HG03558 (cell line): Measurements from ENCODE around the gene OPN4.

Experiments used
- ATAC-seq: cut with Tn5 transposase; IDR thresholded peaks from one replicate; pipeline ENCODE4 v1.9.1; 2021; ENCODE audit warnings: moderate number of reproducible peaks; ENCODE audit not compliant: unreplicated experiment; ENCODE audit errors: extremely low read depth

Gene OPN4

DNA sequence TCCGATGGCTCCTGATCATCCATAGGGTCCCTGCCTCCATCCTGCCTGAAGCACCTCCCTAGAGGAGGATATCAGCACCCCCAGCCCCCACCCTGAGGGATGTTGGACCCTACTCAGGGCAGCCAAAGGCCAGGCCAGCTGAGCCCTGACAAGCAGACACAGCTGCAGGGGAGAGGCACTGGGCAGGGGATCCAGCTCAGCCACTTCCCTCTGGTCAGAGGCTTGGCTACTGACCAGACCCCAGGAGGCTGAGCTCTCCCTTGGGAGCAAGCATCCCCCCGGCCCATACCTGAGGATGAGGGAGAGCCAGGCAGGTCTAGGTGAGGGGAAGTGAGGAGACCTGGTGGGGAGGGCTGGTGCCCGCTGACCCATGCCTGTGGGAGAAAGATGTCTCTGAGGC, 20.6 kb downstream of the OPN4 start:
- ATAC-seq = no peak

DNA sequence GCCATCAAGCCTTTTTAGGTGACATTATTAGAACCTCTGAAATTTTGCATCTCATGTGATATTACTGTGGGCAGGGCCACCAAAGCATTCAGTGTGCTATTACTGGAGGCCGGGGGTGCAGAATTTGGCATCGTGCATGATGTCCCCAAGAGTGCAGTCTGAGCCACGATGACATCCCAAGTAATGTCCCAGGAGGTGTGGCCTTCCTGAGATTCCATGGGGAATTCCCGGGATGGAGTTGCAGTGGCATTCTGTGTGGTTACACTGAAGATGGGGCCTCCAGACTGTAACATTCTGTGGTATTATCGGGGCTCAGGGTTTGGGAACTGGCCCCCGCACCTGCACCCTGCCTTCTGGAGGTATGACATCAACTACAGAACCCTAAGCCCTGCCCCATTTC, 23.0 kb downstream of the OPN4 start:
- ATAC-seq = no peak

DNA sequence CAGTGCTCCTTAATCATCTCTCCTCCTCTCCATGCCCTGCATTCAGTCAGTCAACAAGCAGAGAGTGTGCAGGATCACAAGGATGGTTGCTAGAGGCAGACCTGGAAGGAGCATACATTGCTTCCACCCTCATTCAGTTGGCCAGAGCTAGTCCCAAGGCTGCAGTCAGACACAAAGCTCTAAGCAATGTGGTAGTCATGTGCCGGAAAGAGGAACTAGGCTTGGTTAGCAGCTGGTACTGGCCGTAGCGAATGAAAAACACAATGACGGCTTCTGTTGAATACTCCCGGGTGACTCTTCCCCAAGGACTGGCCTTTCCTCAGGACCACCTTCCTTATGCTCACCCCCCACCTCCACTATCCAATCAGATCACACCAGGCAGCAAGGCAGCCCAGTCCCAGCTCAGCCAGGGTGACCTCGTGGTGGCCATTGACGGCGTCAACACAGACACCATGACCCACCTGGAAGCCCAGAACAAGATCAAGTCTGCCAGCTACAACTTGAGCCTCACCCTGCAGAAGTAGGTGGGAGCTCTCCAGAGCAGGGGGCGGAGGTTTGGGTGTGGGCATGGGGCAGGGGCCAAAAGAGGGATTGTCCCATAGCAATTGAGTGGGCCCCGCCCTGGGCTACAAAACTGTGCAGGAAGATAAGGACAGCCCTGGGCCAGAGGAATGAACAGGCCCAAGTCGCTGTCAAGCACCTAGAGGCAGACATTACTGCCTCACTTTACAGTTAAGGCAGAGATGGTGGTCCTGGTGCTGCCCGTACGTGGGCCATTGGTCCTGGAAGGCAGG, 24.8 kb downstream of the OPN4 start:
- ATAC-seq = no peak

DNA sequence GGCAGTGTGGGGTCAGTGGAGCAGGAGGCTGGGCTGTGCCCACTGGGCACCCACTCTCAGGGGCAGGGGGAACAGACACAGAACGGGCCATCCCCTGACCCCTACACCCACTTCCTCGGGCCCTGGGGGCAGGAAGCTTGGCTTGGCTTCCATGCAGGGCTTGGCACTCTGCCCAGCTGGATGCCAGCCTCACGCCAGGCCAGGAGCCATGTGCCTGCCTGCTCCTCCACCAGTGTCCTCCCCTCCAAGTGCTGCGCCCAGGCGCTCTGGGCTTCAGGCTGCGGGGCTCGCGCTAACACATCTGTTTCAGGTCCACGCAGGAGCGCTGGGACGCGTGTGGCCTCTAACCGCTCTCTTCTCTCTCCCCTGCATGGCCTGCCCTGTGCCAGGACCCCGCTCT, 26.7 kb downstream of the OPN4 start:
- ATAC-seq = no peak

DNA sequence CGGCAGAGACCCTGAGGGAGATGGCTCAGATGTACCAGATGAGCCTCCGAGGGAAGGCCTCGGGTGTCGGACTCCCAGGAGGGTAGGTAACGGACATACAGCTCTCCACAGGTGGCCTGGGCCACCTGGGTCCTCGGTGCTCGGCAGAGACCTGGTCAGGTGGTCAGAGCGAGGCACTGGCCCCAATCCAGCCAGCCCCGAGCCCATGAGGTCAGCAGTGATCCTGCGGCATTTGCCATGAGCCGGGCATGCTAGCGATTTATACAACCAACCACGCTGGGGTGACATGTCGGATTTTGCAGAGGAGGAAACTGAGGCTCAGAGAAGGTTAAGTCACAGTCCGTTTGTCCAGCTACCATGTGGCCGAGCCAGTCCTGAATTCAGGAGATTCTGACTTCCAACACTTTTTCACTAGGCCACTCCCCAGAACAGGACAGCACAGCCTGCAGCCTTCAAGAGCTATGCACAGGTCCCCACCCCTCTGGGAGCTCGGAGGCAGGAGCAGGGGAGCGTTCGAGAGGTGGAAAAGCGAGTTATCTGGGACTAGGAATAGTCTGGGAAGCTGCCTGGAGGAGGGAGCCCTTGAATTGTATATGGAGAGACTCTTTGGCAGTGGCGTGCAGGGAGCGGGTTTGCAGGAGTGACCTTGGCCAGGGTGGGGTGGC, 27.5 kb downstream of the OPN4 start:
- ATAC-seq = no peak

DNA sequence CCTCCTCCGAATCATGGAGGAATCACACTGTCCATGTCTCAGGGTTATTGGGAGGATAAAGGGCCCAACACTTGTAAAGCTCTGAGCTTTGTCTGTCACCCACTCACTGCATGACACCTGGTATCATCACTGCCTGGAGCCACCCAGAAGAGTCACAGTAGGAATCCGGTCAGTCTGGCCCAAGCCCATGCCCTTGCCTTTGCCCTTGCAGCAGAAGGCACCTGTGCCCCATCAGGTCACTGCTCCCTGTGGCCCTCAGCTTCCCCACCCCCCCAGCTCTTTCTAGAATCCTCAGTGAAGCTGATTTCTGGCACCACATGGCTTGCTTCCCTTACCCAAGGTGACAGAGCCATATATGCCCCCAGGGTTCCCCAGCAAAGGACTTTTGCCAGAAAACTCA, 28.3 kb downstream of the OPN4 start:
- ATAC-seq = no peak

DNA sequence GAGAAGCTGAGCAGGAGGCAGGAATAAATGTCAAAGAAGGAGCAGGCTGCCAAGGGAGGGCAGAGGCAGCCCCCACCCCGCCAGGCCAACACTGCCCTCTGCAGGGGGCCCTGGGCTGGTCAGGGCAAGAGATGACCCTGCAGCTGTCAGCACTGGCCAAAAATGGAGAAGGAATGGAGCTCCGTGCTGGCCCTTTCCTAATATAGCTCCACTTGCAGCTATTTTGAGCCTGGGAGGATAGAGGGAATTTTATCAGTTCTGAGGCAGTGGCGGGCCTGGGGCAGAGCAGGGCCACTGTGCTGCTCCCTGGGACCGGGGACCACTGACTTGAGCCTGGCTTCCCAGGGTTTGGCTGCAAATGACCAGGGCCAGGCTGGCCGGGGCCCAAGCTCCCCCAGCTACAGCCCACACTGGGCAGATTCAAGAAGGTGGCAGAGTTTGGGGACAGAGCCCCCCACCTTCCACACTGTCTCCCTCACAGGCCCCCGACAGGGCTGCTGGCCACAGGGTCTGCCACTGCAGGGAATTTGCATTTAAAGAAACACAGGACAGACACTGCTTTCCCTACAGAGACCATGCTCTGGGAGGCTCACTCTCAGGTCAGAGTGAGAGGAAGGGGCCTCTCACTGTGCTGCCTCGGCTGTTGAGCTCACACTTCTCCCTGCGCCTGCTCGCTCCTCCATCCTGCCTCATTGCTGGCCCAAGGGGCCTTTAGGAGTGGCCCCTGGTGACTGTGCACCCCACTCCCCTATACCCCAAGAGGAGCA, 30.2 kb downstream of the OPN4 start:
- ATAC-seq = no peak

DNA sequence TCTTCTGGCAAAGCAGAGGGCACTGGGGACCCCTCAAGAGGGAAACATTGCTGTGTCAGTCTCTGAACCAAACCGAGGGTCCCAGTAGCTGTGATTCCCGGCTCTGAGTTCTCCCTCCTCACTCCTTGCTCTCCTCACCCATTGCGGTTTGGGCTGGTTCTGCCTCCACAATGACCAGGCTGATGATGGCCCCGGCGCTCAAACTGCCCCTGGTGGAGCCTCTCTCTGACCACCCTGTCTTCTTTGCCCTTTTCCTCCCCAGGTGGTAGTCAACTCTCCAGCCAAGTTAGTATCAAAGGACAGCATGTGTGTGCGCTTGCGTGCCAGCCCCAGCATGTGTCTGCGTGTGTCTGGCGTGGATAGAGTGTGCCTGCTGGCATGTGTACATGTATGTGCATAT, 31.1 kb downstream of the OPN4 start:
- no peak for ATAC-seq

DNA sequence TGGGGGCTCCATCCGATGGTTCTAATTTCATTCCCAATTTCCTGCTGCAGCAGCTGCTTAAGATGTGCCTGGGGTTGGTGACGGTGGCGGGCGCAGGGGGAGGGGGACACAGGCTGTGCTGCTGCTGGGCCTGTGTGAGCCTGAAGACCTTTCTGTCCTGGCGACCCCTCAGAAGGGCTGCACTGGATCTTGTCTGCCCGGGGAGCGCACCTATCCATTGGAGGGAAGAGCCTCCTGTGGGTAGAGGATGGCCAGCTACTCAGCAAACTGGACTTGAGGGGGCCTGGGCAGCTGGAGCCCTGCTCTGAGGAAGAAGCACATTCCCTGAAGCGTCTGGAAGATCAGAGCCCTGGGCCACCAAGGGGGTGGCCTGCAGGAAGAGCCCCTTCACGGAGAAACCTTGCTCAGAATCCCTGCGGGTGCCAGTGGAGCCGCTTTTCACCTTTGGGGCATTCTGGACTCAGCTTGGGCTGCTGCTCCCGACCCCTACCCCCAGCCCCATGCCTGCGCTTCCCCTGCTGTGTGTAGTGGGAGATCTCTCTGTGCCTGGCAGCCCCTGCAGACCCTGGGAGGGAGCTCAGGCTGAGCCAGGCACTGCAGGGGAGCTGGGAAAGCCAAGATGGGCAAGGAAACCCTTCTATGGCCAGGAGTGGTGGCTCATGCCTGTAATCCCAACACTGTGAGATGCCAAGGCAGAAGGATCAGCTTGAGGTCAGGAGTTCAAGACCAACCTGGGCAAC, 31.7 kb downstream of the OPN4 start:
- no peak for ATAC-seq

DNA sequence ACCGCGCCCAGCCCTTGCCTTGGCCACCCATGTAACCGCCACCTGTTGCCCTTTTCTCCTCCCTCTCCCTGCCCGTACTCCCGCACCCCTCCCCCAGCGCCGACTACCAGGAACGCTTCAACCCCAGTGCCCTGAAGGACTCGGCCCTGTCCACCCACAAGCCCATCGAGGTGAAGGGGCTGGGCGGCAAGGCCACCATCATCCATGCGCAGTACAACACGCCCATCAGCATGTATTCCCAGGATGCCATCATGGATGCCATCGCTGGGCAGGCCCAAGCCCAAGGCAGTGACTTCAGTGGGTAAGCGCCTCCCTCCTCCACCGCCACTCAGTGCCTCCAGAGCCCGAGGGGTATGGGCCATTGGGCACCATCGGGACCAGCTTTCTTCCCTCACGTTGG, 32.6 kb downstream of the OPN4 start:
- ATAC-seq = no peak

DNA sequence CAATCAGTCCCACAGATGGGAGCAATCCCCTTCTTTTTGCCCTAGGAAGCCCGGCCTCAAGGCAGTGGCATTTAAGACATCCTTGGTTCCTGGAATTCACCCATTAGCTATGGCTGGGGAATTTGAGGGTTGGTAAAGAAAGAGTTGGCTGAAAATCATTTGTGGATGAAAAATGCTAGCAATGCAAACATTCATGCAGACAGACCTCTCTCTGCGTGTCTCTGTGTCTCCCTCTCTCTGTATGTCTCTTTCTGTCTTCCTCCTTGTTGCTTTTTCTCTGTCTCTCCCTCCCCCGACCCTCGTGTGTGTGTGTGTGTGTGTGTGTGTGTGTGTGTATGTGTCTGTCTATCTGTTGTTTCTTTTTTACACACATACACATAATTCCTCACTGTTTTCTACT, 33.4 kb downstream of the OPN4 start:
- no peak for ATAC-seq

DNA sequence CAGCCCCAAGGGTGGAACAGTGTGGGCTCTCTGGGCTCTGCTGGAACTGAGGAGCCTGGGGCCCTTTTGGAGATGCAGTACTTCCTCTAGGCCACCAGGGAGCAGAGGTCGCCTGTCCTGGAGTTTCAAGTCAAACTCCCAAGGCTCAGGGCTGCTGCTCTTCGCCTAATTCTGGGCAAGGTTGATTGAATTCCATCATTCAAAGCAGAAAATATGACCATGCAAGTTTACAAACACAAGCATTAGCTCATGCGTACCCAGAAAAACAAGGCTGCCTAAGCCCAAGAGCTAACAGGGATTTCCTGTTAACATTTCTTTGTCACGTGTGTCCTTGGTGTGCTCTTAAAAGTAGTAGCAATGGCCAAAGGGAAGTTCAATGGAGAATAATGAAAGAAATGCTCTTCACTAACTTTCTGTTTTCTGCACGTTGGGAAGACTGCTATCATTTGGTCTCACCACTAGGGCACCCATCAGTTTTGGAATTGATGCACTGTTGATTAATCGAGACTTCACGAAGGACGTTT, 34.1 kb downstream of the OPN4 start:
- ATAC-seq = no peak

DNA sequence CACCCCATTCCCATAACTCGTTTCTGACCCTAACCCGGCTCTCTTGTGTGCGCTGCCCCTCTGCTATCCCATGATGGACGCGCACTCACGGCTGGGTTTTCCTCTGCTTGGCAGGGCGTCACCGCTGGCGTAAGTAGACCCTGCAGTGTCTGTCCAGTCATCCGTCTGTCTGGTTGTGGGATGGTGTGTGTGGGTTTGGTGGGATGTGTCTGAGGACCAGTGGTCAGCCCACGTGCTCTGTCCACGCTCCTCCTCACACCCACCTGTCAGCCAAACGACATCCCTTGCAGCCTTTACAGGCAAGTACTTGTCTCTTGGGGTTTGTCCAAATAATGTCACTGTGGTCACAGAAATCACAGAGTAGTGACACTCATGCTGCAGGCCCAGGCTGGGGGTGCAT, 34.8 kb downstream of the OPN4 start:
- no peak for ATAC-seq

DNA sequence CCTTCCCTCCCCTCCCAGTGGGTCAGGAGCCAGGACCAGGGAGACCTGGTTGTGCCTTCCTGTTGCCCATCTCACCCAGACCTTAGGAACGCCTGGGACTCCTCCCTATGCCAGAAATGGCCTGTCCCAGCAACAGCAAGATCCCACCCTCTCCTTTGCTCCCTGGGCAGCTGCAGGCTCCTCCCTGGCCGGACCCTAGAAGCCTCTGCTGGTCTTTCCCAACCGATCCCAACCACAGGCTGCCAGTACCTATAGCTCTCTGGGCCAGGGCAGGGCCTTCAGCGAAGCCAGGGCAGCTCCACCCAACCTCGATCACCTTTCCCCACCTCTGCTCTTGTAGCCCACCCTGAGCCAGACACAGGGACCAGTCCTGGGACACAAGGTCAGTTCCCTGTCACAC, 35.9 kb downstream of the OPN4 start:
- no peak for ATAC-seq

DNA sequence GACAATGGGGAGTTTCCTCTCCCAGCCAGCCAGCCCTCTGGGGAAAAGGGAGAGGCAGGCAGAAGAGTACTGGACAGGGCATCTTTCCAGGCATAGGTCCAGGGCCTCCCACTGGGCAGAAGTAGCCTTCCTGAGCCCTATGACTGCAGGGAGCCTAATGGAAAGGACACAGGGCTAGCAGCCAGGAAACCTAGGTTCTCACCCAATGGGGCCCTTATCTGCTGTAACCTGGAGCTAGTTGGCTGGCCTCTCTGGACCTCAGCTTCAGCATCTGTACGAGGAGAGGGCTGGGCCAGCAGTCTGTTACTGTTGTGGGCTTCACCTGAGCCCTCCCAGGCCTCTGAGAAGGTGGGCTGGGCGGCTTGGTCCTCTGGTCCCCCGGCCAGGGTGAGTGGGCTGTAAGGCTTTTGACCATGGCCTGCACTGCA, 36.3 kb downstream of the OPN4 start:
- ATAC-seq = no peak

DNA sequence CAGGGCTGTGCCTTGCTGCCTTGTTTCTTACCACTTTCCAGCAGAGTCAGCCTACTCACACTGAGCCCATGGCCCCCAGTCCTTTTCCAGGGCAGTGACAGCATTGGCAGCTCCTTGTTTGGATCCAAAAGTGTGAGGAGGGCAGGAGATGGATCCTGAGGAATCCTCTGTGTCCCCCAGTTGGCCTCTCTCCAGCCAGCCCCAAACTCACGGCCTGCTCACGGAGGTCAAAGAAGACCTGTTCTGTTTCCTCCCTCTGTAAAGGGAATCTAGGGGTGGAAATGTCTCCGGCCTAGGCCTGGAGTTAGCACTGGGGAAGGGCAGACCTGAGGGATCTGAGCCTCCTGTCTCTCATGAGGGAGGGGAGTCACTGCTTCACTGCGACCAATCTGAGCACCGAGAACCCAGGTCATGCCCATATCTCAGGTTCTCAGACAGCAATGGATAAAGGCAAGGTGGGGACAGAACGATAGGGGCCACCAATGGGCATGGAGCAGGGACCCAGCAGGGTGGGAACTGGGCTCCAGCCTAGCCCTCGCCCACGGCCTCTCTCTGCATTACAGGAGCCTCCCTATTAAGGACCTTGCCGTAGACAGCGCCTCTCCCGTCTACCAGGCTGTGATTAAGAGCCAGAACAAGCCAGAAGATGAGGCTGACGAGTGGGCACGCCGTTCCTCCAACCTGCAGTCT, 37.1 kb downstream of the OPN4 start:
- ATAC-seq = no peak

DNA sequence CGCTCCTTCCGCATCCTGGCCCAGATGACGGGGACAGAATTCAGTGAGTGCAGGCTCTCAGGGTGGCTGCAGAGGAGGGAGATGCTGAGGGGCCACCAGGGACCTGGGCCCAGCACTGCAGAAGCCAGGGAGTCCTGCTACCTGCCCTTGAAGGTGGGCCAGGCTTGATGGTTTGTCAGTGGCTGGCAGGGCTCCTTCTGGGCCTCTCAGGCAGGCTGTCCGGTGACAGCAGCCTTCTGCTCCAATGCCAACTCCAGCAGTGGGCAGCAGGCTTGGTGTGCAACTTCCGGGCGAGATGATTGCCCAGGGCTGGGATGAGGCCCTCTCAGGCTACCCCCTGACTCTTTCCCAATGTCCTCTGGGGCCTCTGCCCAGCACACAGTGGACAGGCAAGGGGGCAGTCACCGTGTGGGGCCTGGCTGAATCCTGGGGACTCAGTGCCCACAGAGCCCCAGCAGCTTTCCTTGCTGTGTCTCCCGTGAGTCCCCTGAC, 37.7 kb downstream of the OPN4 start:
- ATAC-seq = no peak

DNA sequence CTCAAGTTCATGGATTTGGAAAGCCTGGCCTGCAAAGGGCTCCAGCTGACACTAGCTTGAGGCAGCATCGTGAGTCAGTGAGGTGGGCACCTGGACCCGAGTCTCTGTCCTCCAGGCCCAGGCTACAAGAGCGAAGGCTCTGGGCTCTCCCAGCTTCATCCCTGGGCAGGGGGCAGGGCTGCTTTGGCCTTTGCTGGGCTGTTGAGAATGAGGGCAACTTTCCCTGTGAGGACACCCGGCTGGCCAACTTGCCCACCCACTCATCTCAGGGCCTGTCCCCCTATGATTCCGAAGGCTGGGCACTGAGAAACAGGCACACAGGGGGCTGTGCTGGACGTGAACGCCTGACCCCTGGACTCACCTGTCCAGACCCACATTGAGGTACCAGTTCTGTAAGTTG, 38.3 kb downstream of the OPN4 start:
- no peak for ATAC-seq

DNA sequence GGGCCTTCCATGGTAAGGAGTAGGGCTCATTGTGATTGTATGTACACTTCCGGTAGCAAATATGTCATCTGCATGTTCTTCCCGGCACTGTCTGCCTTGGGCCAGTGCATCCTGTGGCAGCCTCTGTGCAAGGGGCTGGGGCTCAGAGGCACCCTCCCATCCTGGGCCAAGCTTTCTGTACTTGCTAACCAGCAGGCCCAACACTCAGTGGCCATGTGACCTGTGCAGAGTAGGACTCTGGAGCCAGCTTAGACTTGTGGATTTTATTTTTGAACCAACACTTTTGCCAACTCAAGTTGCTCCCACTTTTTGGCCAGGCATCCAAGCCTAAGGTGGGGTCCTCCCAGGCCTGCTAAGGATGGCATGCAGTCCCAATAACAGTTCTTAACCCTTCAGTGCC, 38.9 kb downstream of the OPN4 start:
- ATAC-seq = no peak
